HepG2 (cell line): ENCODE measurements around the gene AUH. TPM values are rescaled to one million over a fixed set of nuclear protein-coding genes. Genes with fewer than 3 reads are reported as not detected.

ENCODE experiments used
- CAMTA2 ChIP-seq: sonication (generic); formaldehyde crosslinking; IDR thresholded peaks from 2 replicates; pipeline ENCODE4 v1.4.0; 2020; ENCODE audit warnings: mild to moderate bottlenecking, missing genetic modification reagents, borderline replicate concordance
- ETV5 ChIP-seq: IDR thresholded peaks from 2 replicates; pipeline ENCODE4 v1.6.1; 2018; ENCODE audit warnings: missing biosample characterization, missing genetic modification reagents, inconsistent platforms, borderline replicate concordance
- HOXD1 ChIP-seq: sonication (generic); formaldehyde crosslinking; IDR thresholded peaks from 2 replicates; pipeline ENCODE4 v1.5.0; 2020; ENCODE audit warnings: missing genetic modification reagents
- IKZF4 ChIP-seq: sonication (generic); formaldehyde crosslinking; IDR thresholded peaks from 2 replicates; pipeline ENCODE4 v1.5.1; 2020; ENCODE audit warnings: borderline replicate concordance, mild to moderate bottlenecking, low read depth, missing genetic modification reagents; ENCODE audit errors: not compliant biosample characterization
- KLF15 ChIP-seq: sonication (generic); formaldehyde crosslinking; IDR thresholded peaks from 2 replicates; pipeline ENCODE4 v1.8.1; 2023; ENCODE audit warnings: borderline replicate concordance, mild to moderate bottlenecking, inconsistent platforms, missing genetic modification reagents, mixed read lengths
- NFYB ChIP-seq: sonication (generic); formaldehyde crosslinking; IDR thresholded peaks from 2 replicates; pipeline ENCODE4 v1.4.0; 2020; ENCODE audit warnings: missing genetic modification reagents
- PLRG1 ChIP-seq: fragments of 450-650 bp; conservative IDR thresholded peaks from 2 replicates; pipeline ENCODE4 v1.6.1; 2016
- RARG ChIP-seq: sonication (generic); formaldehyde crosslinking; IDR thresholded peaks from 2 replicates; pipeline ENCODE4 v1.4.0; 2020; ENCODE audit warnings: low read depth, mild to moderate bottlenecking, missing genetic modification reagents
- TARDBP ChIP-seq: sonication (generic); formaldehyde crosslinking; IDR thresholded peaks from 2 replicates; pipeline ENCODE4 v1.8.0; 2022; ENCODE audit warnings: mild to moderate bottlenecking, missing genetic modification reagents
- TOE1 ChIP-seq: sonication (generic); formaldehyde crosslinking; IDR thresholded peaks from 2 replicates; pipeline ENCODE4 v1.4.0; 2020; ENCODE audit warnings: mild to moderate bottlenecking, missing genetic modification reagents
- ZNF143 ChIP-seq: sonication (generic); formaldehyde crosslinking; IDR thresholded peaks from 2 replicates; pipeline ENCODE4 v1.4.0; 2020; ENCODE audit warnings: missing genetic modification reagents
- ZNF251 ChIP-seq: sonication (generic); formaldehyde crosslinking; IDR thresholded peaks from 2 replicates; pipeline ENCODE4 v1.9.0; 2021; ENCODE audit warnings: mild to moderate bottlenecking, missing genetic modification reagents
- ZNF572 ChIP-seq: sonication (generic); formaldehyde crosslinking; IDR thresholded peaks from 2 replicates; pipeline ENCODE4 v1.5.1; 2020; ENCODE audit warnings: mild to moderate bottlenecking, missing genetic modification reagents
- ZNF841 ChIP-seq: sonication (generic); formaldehyde crosslinking; IDR thresholded peaks from 2 replicates; pipeline ENCODE4 v1.8.1; 2023; ENCODE audit warnings: missing genetic modification reagents, borderline replicate concordance
- polyA plus RNA-seq, 8 experiments: library from polyadenylated mRNA; depleted of rRNA in 3 of 8; stranded (reverse) in 7 of 8; unstranded in 1 of 8; fragments of >200 nt; fragmentation: Illumina TruSeq in 4 of 8; extraction: Trizol in 4 of 8; gene quantifications; 2 replicates each; pipeline versions ENCODE4 v1.2.1 to v1.2.3, GENCODE V29; 2011 to 2016; ENCODE audit warnings: low read depth in 4 of 8, missing spikeins in 1 of 8, mixed read lengths in 1 of 8; ENCODE audit not compliant: insufficient read depth in 1 of 8
- total RNA-seq, 5 experiments: library from RNA; depleted of rRNA; stranded (reverse); fragments of >200 nt; fragmentation: Illumina TruSeq; extraction: Trizol; gene quantifications; 2 replicates each; pipeline ENCODE4 v1.2.3, GENCODE V29; 2016; ENCODE audit warnings: low read depth in 1 of 5
- TF ChIP-seq, protein P1 (sequence below): sonication (generic); formaldehyde crosslinking; IDR thresholded peaks from 2 replicates; pipeline ENCODE4 v1.4.0; 2020; ENCODE audit warnings: mild to moderate bottlenecking, missing genetic modification reagents
- TF ChIP-seq, protein P2 (sequence below), 2 experiments: sonication (generic) in 1 of 2; formaldehyde crosslinking in 1 of 2; IDR thresholded peaks; 2 replicates each; pipeline versions ENCODE4 v1.5.1 to v1.6.1; 2011 to 2020; ENCODE audit warnings: borderline replicate concordance in 1 of 2, low read depth in 1 of 2, low read length in 1 of 2, mild to moderate bottlenecking in 1 of 2, missing genetic modification reagents in 1 of 2, moderate library complexity in 1 of 2
- TF ChIP-seq, protein P3 (sequence below): sonication (generic); formaldehyde crosslinking; IDR thresholded peaks from 2 replicates; pipeline ENCODE4 v1.4.0; 2020; ENCODE audit warnings: mild to moderate bottlenecking, missing genetic modification reagents
- TF ChIP-seq, protein P4 (sequence below): sonication (generic); formaldehyde crosslinking; IDR thresholded peaks from 2 replicates; pipeline ENCODE4 v1.9.0; 2021; ENCODE audit warnings: missing genetic modification reagents, mild to moderate bottlenecking, borderline replicate concordance
- TF ChIP-seq, protein P5 (sequence below): IDR thresholded peaks from 2 replicates; pipeline ENCODE4 v1.6.1; 2016; ENCODE audit warnings: mild to moderate bottlenecking
- TF ChIP-seq, protein P6 (sequence below): sonication (generic); formaldehyde crosslinking; IDR thresholded peaks from 2 replicates; pipeline ENCODE4 v1.4.0; 2020; ENCODE audit warnings: missing genetic modification reagents; ENCODE audit errors: not compliant biosample characterization
- TF ChIP-seq, protein P7 (sequence below): sonication (generic); formaldehyde crosslinking; IDR thresholded peaks from 2 replicates; pipeline ENCODE4 v1.4.0; 2020; ENCODE audit warnings: missing genetic modification reagents

Gene AUH
- total and polyA plus RNA-seq, 2 of the 13 experiments (the other 11 are each of a cell fraction or from before 2014, with no cell fraction given), result 25.8 to 31.9 TPM

DNA sequence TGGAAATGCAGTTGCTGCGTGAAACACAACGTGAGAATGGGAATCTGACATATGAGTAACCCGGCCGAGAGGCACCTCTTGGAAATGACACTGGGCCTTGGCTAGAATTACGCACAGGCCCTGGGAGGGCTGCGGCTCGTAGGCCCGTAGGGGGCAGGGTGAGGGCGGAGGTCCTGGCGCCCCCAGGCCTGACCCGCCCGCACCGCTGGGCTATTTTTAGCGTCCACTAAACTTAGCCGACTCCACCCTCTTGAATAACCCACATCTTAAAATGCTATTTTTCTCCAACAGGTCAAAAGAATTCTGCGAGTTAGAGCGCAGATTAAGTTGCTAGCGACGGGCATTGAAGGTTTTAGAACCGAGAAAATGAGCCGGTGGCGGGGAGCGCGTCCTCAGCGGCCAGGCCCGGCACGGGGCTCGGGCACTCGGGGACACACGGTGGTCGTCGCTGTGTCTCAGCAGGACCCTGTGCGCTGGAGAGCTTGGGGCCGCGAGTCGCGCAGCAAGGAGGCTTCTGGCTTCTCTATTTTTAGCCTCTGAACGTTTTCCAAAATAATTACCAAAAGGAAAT lies 168.5 kb downstream of the AUH start (continued):
- TF ChIP-seq, protein P1, sequence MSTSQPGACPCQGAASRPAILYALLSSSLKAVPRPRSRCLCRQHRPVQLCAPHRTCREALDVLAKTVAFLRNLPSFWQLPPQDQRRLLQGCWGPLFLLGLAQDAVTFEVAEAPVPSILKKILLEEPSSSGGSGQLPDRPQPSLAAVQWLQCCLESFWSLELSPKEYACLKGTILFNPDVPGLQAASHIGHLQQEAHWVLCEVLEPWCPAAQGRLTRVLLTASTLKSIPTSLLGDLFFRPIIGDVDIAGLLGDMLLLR (CRISPR knock-in tag), result no peak
- TF ChIP-seq TOE1 (CRISPR knock-in tag) (no peak), HOXD1 (CRISPR knock-in tag) (no peak), CAMTA2 (CRISPR knock-in tag) (no peak), NFYB (CRISPR knock-in tag) (no peak), ZNF572 (CRISPR knock-in tag) (no peak), ETV5 (CRISPR knock-in tag) (peak; percentile 87; the same call in 1 of the 2 replicates), RARG (CRISPR knock-in tag) (no peak), ZNF143 (CRISPR knock-in tag) (no peak), ZNF841 (CRISPR knock-in tag) (no peak), ZNF251 (CRISPR knock-in tag) (no peak), PLRG1 (no peak), IKZF4 (CRISPR knock-in tag) (no peak), KLF15 (CRISPR knock-in tag) (no peak), TARDBP (CRISPR knock-in tag) (peak; percentile 32; the same call in 1 of the 2 replicates)
- TF ChIP-seq, protein P2, sequence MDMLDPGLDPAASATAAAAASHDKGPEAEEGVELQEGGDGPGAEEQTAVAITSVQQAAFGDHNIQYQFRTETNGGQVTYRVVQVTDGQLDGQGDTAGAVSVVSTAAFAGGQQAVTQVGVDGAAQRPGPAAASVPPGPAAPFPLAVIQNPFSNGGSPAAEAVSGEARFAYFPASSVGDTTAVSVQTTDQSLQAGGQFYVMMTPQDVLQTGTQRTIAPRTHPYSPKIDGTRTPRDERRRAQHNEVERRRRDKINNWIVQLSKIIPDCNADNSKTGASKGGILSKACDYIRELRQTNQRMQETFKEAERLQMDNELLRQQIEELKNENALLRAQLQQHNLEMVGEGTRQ (IDR thresholded peaks at IDR 0.05; ENCODE audit: low read depth, low read length), result no peak
- TF ChIP-seq, protein P2 (CRISPR knock-in tag; IDR thresholded peaks at IDR 0.05; ENCODE audit: borderline replicate concordance), result no peak
- TF ChIP-seq, protein P3, sequence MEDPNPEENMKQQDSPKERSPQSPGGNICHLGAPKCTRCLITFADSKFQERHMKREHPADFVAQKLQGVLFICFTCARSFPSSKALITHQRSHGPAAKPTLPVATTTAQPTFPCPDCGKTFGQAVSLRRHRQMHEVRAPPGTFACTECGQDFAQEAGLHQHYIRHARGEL, result no peak
- TF ChIP-seq, protein P4, sequence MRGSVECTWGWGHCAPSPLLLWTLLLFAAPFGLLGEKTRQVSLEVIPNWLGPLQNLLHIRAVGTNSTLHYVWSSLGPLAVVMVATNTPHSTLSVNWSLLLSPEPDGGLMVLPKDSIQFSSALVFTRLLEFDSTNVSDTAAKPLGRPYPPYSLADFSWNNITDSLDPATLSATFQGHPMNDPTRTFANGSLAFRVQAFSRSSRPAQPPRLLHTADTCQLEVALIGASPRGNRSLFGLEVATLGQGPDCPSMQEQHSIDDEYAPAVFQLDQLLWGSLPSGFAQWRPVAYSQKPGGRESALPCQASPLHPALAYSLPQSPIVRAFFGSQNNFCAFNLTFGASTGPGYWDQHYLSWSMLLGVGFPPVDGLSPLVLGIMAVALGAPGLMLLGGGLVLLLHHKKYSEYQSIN, result no peak
- TF ChIP-seq, protein P5, sequence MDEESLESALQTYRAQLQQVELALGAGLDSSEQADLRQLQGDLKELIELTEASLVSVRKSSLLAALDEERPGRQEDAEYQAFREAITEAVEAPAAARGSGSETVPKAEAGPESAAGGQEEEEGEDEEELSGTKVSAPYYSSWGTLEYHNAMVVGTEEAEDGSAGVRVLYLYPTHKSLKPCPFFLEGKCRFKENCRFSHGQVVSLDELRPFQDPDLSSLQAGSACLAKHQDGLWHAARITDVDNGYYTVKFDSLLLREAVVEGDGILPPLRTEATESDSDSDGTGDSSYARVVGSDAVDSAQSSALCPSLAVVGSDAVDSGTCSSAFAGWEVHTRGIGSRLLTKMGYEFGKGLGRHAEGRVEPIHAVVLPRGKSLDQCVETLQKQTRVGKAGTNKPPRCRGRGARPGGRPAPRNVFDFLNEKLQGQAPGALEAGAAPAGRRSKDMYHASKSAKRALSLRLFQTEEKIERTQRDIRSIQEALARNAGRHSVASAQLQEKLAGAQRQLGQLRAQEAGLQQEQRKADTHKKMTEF (CRISPR knock-in tag), result no peak; the same call in 1 of the 2 replicates
- TF ChIP-seq, protein P6, sequence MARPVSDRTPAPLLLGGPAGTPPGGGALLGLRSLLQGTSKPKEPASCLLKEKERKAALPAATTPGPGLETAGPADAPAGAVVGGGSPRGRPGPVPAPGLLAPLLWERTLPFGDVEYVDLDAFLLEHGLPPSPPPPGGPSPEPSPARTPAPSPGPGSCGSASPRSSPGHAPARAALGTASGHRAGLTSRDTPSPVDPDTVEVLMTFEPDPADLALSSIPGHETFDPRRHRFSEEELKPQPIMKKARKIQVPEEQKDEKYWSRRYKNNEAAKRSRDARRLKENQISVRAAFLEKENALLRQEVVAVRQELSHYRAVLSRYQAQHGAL (CRISPR knock-in tag), result no peak
- TF ChIP-seq, protein P7, sequence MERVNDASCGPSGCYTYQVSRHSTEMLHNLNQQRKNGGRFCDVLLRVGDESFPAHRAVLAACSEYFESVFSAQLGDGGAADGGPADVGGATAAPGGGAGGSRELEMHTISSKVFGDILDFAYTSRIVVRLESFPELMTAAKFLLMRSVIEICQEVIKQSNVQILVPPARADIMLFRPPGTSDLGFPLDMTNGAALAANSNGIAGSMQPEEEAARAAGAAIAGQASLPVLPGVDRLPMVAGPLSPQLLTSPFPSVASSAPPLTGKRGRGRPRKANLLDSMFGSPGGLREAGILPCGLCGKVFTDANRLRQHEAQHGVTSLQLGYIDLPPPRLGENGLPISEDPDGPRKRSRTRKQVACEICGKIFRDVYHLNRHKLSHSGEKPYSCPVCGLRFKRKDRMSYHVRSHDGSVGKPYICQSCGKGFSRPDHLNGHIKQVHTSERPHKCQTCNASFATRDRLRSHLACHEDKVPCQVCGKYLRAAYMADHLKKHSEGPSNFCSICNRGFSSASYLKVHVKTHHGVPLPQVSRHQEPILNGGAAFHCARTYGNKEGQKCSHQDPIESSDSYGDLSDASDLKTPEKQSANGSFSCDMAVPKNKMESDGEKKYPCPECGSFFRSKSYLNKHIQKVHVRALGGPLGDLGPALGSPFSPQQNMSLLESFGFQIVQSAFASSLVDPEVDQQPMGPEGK, result peak; percentile 79
